GM12875 (cell line): ENCODE data around the gene EDAR.

Experiments used
- H3K4me3 ChIP-seq: one replicate; pipeline ENCODE4 v1.5.1; 2011; ENCODE audit warnings: low read depth, low read length, control low read depth
- CTCF ChIP-seq: IDR thresholded peaks from 2 replicates; pipeline ENCODE4 v1.5.1; 2011; ENCODE audit warnings: low read depth, mild to moderate bottlenecking, control low read depth, inconsistent platforms, low read length, moderate library complexity, borderline replicate concordance; ENCODE audit not compliant: insufficient read depth

EDAR gene

DNA sequence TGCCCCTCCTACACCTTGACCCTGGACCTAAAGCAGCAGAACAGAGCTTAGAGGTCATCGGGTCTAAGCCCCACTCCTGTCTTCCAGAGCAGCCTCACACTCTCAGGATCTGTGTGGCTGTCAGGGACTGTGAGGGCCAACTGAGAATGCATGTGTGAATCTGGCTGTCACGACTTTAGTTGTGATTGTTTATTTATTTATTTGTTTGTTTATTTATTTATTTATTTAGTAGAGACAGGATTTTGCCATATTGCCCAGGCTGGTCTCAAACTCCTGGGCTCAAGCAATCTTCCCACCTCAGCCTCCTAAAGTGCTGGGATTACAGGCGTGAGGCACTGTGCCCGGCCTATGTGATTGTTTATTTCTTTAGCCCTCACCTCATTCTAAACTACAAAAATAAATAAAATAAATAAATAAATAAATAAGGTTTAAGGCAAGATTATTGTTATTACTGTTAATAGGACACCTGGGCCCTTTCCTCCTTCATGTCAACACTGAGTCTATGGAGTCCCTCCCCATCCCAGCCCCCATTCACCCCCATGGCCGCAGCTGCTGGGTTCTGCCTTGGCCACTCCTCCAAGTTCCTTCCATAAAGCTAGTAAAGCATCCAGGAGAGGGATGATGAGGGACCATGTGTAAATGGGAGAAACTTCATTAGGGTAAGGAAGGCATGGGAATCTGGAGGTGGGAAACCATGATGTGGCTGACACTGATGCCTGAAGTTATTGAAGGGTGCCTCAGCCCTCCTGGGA lies 39.9 kb upstream of the EDAR start:
- TF ChIP-seq CTCF: no peak
- no peak overlapping the region for H3K4me3 ChIP-seq

- TF ChIP-seq CTCF: no peak
- no peak overlapping the region for H3K4me3 ChIP-seq
These were observed 39.3 kb upstream of the EDAR start for GRCh38 chr2:109028277-109028676.

GRCh38 chr2:109027702-109028101 lies 38.7 kb upstream of the EDAR start:
- H3K4me3 ChIP-seq: no peak overlapping the region
- no peak for TF ChIP-seq CTCF

- TF ChIP-seq CTCF: no peak
- H3K4me3 ChIP-seq: no peak overlapping the region
These were observed 35.5 kb upstream of the EDAR start for GRCh38 chr2:109024477-109024876.

DNA sequence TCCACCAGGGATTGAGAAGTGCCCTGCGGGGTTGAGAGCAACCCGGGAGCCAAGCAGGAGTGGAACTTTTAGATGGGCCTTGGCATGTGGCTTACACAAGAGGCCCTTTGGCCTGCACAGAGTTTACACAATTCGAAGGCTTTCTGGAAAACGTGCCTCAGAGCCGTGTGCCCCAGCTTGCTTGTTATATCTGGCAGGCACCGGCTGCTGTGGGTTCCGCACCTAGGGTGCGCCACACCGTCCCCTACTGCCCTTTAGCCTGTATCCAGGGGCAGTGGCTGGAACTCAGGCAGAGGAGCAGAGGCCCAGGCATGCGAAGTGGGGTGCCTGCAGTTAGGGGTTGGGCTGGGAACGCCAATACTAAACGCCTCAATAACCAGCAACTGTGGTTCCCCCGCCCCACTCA lies 32.9 kb upstream of the EDAR start:
- TF ChIP-seq CTCF: no peak

DNA sequence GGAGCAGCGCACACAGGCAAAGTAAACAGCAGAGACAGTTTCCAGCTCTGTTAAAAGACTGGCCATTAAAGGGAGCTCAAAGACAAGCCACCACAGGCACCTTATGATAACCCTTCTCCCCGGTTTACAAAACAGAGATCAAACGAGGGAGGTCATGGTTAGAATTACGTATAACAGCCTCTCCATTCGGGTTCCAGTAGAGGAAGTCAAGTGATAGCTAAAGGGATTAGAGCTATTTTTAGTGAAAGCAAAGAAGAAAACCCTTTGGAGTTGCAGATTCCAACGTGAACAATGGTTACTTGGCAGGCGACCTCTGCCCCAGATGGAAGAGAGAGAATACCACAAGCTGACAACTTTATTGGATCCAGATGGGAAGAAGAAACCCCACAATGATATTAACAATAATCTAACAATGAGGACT lies 31.2 kb upstream of the EDAR start:
- H3K4me3 ChIP-seq: no peak overlapping the region
- no peak for TF ChIP-seq CTCF

More for the DNA sequence above, 32.9 kb upstream of the EDAR start:
- no peak overlapping the region for H3K4me3 ChIP-seq

- no peak overlapping the region for H3K4me3 ChIP-seq
- no peak for TF ChIP-seq CTCF
These were observed 29.4 kb upstream of the EDAR start for GRCh38 chr2:109018452-109018851.
